ENCODE measurements around the gene CLEC20A. TPM values are rescaled to one million over a fixed set of nuclear protein-coding genes. Genes with fewer than 3 reads are reported as not detected.

The CLEC20A gene
- total and polyA plus RNA-seq, 2 of the 8 experiments (the other 6 are each of a cell fraction or from before 2014, with no cell fraction given), result not detected

DNA sequence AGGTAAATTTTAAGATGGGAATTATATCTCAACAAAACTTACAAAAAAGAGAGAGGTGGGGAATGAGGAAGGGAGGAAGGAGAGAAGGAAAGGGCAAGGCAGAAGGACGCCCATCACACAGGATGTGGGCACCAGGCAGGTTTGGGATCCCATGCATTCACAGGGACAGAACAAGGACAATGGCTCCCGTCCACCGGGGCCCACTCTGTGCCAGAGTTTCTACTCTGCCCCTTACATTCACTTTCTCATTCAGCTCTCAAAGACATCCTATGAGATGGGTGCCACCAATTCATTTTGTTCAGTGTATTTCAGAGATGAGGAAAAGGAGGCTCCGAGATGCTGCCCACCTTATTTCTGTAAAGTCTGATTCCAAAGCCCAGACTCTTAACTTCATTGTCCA, 7.4 kb downstream of the CLEC20A start:
- Histone ChIP-seq H4K91ac (replicated peaks; ENCODE audit: insufficient read length, low read length) (no peak overlapping the region), H3K23me2 (ENCODE audit: low read depth, low read length) (no peaks in the 10 kb centered on the region), H2BK15ac (ENCODE audit: low read length) (no peak overlapping the region), H3K4me1 (replicated peaks in 1 of 4; ENCODE audit: control insufficient read depth in 3 of 4, insufficient read depth in 4 of 4, low read length in 3 of 4) (no peaks in the 10 kb centered on the region), H3K4ac (replicated peaks; ENCODE audit: insufficient read length, low read depth, low read length) (no peak overlapping the region), H2AFZ (ENCODE audit: low read length) (no peak overlapping the region), H2BK5ac (ENCODE audit: low read depth, low read length) (no peak overlapping the region), H3K56ac (replicated peaks; ENCODE audit: insufficient read length, low read depth, low read length) (no peak overlapping the region), H3K4me3 (ENCODE audit: extremely low read depth in 1 of 4, insufficient read depth in 2 of 4, low read depth in 3 of 4, low read length in 4 of 4) (no peak overlapping the region), H4K20me1 (replicated peaks in 1 of 2; ENCODE audit: control insufficient read depth in 1 of 2, insufficient read depth in 2 of 2, low read length in 2 of 2) (no peaks in the 10 kb centered on the region), H3K27me3 (replicated peaks in 1 of 4; ENCODE audit: control insufficient read depth in 3 of 4, extremely low read depth in 1 of 4, insufficient read depth in 3 of 4, low read length in 3 of 4) (no peaks in the 10 kb centered on the region), H3K23ac (ENCODE audit: insufficient read length) (no peak overlapping the region), H2BK12ac (ENCODE audit: low read depth, low read length) (no peak overlapping the region), H3K14ac (ENCODE audit: insufficient read length) (no peak overlapping the region), H2AK5ac (ENCODE audit: low read depth, low read length) (no peak overlapping the region), H4K8ac (ENCODE audit: extremely low read depth, insufficient read depth, low read length) (no peak overlapping the region), H2BK120ac (replicated peaks; ENCODE audit: low read depth, low read length) (no peak overlapping the region), H3K18ac (ENCODE audit: extremely low read depth, low read length) (no peak overlapping the region), H3K79me2 (ENCODE audit: control insufficient read depth in 1 of 2, insufficient read depth in 2 of 2, low read length in 2 of 2) (no peaks in the 10 kb centered on the region), H4K5ac (ENCODE audit: insufficient read length, low read depth, low read length) (no peak overlapping the region), H3K79me1 (ENCODE audit: low read depth, low read length) (no peaks in the 10 kb centered on the region), H3K4me2 (ENCODE audit: insufficient read depth in 1 of 2, low read depth in 2 of 2, low read length in 2 of 2) (no peak overlapping the region), H3K27ac (ENCODE audit: low read depth, low read length) (no peak overlapping the region), H3K9me3 (ENCODE audit: insufficient read depth in 2 of 2, low read depth in 1 of 2, low read length in 1 of 2) (no peaks in the 10 kb centered on the region), H2BK20ac (ENCODE audit: low read length) (no peak overlapping the region), H3K36me3 (ENCODE audit: control insufficient read depth in 2 of 4, insufficient read depth in 4 of 4, low read length in 3 of 4) (no peaks in the 10 kb centered on the region), H3K9ac (replicated peaks in 1 of 4; ENCODE audit: extremely low read depth in 1 of 4, low read depth in 3 of 4, low read length in 3 of 4) (no peak overlapping the region)
- FAIRE-seq (no peak), DNase-seq (ENCODE audit: low read depth in 1 of 2, low spot score in 2 of 2) (no peak)
- 95% methylated on average over 4 of the region's 4 CpGs; no CpG with 5 or more reads in 1 of the 2 experiments for WGBS, 2 experiments (ENCODE audit: extremely low coverage in 1 of 2, insufficient coverage in 1 of 2, insufficient read length in 1 of 2, insufficient replicate concordance in 2 of 2, low coverage in 1 of 2, low lambda C conversion rate in 2 of 2, missing lambda C conversion rate in 1 of 2)
- ChIA-PET CTCF (ENCODE audit: partially characterized antibody) (interaction anchor here (10.0 kb wide), 1 partner anchor 11 kb away, joined by 100 read pairs; no protein-coding TSS in a partner anchor), POLR2A (ENCODE audit: partially characterized antibody) (no interaction called here)
- no peak for TF ChIP-seq NANOG (IDR thresholded peaks at IDR 0.05; ENCODE audit: insufficient read depth, low read depth, low read length, poor library complexity, severe bottlenecking)
- TF ChIP-seq, protein P1, sequence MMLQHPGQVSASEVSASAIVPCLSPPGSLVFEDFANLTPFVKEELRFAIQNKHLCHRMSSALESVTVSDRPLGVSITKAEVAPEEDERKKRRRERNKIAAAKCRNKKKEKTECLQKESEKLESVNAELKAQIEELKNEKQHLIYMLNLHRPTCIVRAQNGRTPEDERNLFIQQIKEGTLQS (IDR thresholded peaks at IDR 0.05; ENCODE audit: insufficient read depth, low read depth, low read length), result no peak
- no peak for TF ChIP-seq MAFK (IDR thresholded peaks at IDR 0.05; ENCODE audit: low read depth, low read length)
- TF ChIP-seq GTF2F1 (IDR thresholded peaks at IDR 0.05; ENCODE audit: borderline replicate concordance, low read depth, low read length), result no peak
- TF ChIP-seq JUND (IDR thresholded peaks at IDR 0.05; ENCODE audit: low read length), result no peak
- no peak for TF ChIP-seq EP300 (IDR thresholded peaks at IDR 0.05; ENCODE audit: borderline replicate concordance in 1 of 2, low read depth in 2 of 2, low read length in 2 of 2)
- no peak for TF ChIP-seq CHD1 (IDR thresholded peaks at IDR 0.05; ENCODE audit: low read depth, low read length)
- no peak for TF ChIP-seq EZH2 (IDR thresholded peaks at IDR 0.05; ENCODE audit: low read depth, low read length, severe bottlenecking)
- TF ChIP-seq KDM4A (IDR thresholded peaks at IDR 0.05; ENCODE audit: low read depth, low read length, severe bottlenecking), result no peak
- TF ChIP-seq CBX8 (IDR thresholded peaks at IDR 0.05; ENCODE audit: borderline replicate concordance, low read depth, low read length), result no peak
- no peak for TF ChIP-seq KDM5A (IDR thresholded peaks at IDR 0.05; ENCODE audit: low read length)
- TF ChIP-seq HDAC2 (IDR thresholded peaks at IDR 0.05; ENCODE audit: borderline replicate concordance in 1 of 2, low read depth in 2 of 2, low read length in 2 of 2), result no peak
- no peak for TF ChIP-seq TCF12 (IDR thresholded peaks at IDR 0.05; ENCODE audit: low read depth, low read length)
- TF ChIP-seq ASH2L (IDR thresholded peaks at IDR 0.05; ENCODE audit: low read length), result no peak

Data from H1 (cell line).